Right lobe of liver (tissue), 4 donors: ENCODE measurements around the gene KRT36.

Experiments used
- POLR2A ChIP-seq: fragments of 450-650 bp; IDR thresholded peaks from one replicate; pipeline ENCODE4 v1.6.1; 2017; ENCODE audit warnings: antibody characterized with exemption, mild to moderate bottlenecking
- TF ChIP-seq, protein P1 (sequence below), 4 donors: fragments of 200-600 bp in 3 of 4; fragments of 450-650 bp in 1 of 4; IDR thresholded peaks; one replicate each; pipeline versions ENCODE4 v1.5.1 to v1.8.0; 2016 to 2022; ENCODE audit warnings: antibody characterized with exemption in 4 of 4, mild to moderate bottlenecking in 2 of 4
- donor health status: DM: no; HTN: no; CAD: no.
- donor health status: DM: no; HTN: no; CAD: no.
- donor health status: DM: no; HTN: yes; CAD: no.

DNA sequence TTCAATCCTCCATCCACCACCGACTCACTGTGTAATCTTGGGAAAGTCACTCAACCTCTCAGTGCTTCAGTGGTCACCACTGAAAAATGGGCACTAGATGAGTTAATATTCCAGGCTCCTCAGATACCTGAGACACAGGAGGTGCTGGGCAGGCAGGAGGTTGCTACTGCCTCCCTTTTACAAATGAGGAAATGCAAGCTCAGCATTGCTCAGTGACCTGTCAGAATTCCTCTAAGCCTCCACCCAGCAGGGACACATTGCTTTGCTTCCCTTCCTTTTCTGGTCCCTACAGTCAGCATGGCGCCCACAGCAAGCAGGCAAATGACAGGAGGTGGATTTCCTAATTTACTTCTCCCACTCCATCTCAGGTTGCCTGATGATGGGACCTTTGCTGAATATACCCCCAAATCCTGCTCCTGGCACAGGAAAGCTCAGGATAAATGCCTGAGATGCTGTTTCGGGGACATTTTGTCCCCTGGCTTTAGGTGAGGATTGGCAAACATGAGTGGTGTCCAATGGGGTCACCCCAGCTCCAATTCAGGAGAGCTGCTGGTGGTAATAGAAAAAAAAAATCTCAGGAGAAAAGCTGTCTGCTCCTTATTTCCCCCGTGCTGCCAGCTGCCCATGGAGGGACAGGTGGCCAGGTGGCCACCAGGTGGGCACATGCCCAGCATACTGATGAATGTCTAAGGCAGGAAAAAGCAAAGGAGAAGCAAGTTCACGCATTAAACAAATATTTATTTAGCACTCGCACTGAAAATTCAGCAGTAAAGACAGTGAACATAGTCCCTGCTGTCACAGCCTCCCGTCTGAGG, 20.7 kb upstream of the KRT36 start:
- TF ChIP-seq, protein P1, sequence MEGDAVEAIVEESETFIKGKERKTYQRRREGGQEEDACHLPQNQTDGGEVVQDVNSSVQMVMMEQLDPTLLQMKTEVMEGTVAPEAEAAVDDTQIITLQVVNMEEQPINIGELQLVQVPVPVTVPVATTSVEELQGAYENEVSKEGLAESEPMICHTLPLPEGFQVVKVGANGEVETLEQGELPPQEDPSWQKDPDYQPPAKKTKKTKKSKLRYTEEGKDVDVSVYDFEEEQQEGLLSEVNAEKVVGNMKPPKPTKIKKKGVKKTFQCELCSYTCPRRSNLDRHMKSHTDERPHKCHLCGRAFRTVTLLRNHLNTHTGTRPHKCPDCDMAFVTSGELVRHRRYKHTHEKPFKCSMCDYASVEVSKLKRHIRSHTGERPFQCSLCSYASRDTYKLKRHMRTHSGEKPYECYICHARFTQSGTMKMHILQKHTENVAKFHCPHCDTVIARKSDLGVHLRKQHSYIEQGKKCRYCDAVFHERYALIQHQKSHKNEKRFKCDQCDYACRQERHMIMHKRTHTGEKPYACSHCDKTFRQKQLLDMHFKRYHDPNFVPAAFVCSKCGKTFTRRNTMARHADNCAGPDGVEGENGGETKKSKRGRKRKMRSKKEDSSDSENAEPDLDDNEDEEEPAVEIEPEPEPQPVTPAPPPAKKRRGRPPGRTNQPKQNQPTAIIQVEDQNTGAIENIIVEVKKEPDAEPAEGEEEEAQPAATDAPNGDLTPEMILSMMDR (IDR thresholded peaks at IDR 0.05), result no peak
- TF ChIP-seq POLR2A, result no peak
